ENCODE measurements around the gene FIGN.

- no peak for TF ChIP-seq CTCF (conservative IDR thresholded peaks at IDR 0.05)
- no peak for TF ChIP-seq ZFX (IDR thresholded peaks at IDR 0.05)
Measured at GRCh38 chr2:163649080-163649479, 86.7 kb downstream of the FIGN start.
